HG03575 (cell line): ENCODE results near the gene VEZT.
"Not testable (repeated sequence)": the region's sequence is repeated elsewhere in the genome, so short reads cannot be mapped to it uniquely, and the experiment has no call there.

Experiments
- ATAC-seq: cut with Tn5 transposase; IDR thresholded peaks from one replicate; pipeline ENCODE4 v1.9.1; 2021; ENCODE audit not compliant: unreplicated experiment, insufficient number of reproducible peaks, low FRiP score; ENCODE audit errors: extremely low read depth

Gene VEZT

GRCh38 chr12:95217377-95218149 is at the start of gene VEZT, which contains the start of gene FGD6:
TSS of gene VEZT (plus strand) at chr12:95217807. CDS start at chr12:95217851, 44 bp downstream.
TSS of gene FGD6 (minus strand) at chr12:95217467. CDS start at chr12:95217240, 227 bp downstream.
- peak; percentile 86 for ATAC-seq

GRCh38 chr12:95168746-95169145 is 48.9 kb upstream of the VEZT start:
- no peak for ATAC-seq

DNA sequence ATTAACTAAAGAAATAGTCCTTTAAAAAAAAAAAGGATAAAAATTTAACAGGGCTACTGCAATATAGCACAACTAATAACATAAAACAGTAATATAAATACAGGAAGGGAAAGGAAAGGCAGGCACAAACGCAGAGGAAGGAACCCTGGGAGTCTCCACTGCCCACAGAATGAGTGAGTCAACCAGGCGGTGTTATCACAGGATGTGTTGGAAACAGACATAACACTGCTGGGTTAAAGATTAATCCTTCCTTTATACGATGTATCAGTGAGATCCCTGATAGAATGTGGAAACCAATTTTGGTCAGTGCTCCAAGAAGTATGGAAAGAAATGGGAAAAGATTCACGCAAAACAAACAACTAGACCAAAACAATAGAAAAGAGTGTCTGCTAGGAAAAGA is 48.2 kb upstream of the VEZT start:
- no peak for ATAC-seq

GRCh38 chr12:95173392-95174251 is 44.0 kb upstream of the VEZT start:
- ATAC-seq, result no peak

GRCh38 chr12:95177201-95177768 is 40.3 kb upstream of the VEZT start:
- ATAC-seq, result no peak

DNA sequence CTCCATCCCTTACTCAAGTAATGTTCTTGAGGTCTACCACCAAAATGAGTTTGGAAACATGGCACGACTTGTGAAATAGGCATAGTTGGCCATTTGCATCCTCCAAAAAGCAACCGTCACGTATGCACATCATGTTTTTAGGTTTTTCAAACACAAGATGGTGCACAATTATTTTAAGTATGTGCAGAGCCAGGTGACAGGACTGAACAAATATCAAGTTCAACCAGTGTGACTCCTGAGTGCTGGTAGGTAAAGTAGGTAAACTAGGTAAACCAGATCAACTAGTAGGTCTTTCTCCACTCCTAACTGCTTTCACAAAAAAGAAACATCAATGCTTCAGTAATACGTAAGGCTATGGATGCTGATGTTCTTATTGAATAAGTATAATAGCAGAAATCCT is 39.5 kb upstream of the VEZT start:
- ATAC-seq, result no peak

DNA sequence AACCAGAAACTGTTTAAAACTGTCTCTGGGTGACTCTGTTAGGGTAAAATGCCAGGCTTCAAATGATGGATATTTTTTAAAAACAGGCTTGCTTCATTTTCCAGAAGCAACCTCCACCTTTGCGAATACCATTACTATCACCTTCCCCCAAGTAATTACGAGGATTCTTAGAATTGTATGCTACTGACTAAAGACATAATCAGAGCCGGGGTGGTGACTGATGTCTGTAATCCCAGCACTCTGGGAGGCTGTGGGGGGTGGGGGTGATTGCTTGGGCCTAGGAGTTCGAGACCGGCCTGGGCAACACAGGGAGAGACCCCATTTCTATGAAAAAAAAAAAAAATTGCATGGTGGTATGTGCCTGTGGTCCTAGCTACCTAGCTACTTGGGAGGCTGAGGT is 38.6 kb upstream of the VEZT start:
- ATAC-seq, result no peak

DNA sequence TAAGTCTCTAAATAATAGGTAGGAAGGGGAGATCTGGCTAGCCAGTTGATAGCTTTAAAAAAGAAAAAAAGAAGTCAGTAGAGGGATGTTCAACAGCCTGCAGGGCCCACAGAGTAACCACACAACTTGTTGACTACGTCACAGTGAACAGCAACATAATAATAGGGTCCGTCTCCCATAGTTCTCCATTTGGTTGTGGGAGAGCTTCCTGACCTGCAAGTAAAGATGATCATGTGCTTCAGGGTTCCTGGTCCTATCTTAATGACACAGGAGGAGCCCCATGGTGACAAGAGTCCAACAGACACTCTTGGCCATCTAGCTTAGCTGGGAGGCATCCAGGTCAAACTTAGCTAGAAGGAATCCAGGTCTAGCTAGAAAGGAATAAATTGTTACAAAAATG is 36.5 kb upstream of the VEZT start:
- no peak for ATAC-seq

GRCh38 chr12:95182868-95183415 is 34.7 kb upstream of the VEZT start:
- ATAC-seq, result no peak

- no peak for ATAC-seq
Measured at GRCh38 chr12:95184121-95184520, 33.5 kb upstream of the VEZT start.

DNA sequence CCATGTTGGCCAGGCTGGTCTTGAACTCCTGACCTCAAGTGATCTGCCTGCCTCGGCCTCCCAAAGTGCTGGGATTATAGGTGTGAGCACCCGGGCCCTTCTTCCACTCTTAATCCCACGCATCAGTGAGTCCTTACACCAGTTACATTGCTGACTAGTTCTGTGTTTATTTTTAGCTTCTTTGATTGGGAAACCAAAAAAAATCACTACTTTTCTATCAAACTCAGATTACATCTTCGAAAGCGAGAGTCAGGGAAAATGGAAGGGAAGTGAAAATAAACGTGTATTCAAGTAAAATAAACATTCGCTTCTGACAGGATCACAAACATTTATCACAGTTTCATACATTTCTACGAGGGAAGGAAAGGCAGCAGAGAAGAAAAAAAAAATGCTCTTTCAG is 32.5 kb upstream of the VEZT start:
- no peak for ATAC-seq

GRCh38 chr12:95185854-95186253 is 31.8 kb upstream of the VEZT start:
- no peak for ATAC-seq

DNA sequence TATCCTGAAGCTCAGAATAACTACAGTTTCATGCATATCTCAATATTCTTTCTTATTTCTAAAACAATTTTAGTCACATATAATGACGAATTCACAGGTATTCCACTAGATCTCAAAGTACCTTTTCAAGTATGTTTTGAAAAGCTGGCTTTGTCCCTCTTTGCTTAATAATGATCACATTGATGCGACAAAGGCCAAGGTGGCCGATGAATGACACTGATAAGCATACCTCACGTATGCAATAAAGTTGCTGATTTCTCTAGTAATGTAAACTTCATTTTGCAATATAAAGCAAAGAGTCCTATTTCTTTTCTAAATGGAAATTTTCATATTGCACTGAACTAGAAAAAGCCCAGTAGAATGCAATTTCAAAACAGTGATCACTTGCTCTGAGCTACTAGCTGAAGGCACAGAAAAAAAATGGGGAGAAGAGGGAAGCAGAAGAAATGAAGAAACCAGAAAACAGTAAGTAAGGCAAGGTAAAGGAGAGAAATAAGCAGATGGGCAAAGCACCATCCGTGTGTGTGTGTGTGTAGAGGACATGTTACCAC is 29.7 kb upstream of the VEZT start:
- ATAC-seq, result no peak

GRCh38 chr12:95191060-95191696 is 26.4 kb upstream of the VEZT start:
- no peak for ATAC-seq

DNA sequence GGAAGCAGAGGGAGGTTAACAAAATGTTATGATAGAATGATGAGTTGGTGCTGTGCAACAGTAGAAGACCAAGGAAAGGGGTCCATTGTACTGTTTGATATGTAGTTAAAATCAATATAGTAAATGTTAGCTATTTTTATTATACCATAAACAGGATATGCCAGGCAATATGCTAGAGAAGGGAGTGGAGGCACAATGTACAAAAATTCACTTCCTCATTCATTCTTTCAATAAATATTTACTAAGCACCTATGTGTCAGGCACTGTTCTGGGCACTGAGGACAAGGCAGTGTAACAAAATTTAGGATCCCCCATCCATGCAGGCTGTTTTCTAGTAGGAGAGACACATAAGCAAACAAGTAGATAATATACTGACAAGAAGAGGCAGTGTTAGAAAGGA is 25.3 kb upstream of the VEZT start:
- ATAC-seq, result no peak

DNA sequence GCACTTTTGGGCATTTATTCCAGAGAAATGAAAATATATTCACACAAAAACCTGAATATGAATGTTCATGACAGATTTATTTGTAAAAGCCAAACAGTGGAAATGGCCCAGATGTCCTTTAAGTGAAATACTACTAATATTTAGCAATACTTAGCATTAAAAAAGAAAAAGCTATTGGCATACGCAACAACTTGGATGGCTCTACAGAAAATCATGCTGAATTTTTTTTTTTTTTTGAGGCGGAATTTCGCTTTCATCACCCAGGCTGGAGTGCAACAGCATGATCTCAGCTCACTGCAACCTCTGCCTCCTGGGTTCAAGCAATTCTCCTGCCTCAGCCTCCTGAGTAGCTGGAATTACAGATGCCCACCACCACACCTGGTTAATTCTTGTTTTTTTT is 24.5 kb upstream of the VEZT start:
- ATAC-seq, result no peak

DNA sequence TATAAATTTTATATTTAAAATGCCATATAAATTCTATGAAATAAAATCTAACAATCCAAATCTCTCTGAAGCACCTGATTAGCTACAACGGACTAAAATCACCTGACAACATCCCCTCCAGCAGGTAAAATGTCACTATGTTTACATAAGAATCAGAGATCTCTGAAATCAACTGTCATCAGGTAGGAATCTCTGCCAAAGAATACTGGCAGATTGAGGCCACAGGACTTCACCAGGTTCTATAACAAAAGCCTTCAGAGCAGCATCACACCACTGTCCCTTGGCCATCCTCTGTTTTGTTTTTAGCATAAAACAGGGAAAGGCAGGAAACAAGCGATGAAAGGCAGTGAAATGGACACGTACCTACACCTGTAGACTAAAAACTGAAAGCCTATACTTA is 22.5 kb upstream of the VEZT start:
- ATAC-seq, result no peak

DNA sequence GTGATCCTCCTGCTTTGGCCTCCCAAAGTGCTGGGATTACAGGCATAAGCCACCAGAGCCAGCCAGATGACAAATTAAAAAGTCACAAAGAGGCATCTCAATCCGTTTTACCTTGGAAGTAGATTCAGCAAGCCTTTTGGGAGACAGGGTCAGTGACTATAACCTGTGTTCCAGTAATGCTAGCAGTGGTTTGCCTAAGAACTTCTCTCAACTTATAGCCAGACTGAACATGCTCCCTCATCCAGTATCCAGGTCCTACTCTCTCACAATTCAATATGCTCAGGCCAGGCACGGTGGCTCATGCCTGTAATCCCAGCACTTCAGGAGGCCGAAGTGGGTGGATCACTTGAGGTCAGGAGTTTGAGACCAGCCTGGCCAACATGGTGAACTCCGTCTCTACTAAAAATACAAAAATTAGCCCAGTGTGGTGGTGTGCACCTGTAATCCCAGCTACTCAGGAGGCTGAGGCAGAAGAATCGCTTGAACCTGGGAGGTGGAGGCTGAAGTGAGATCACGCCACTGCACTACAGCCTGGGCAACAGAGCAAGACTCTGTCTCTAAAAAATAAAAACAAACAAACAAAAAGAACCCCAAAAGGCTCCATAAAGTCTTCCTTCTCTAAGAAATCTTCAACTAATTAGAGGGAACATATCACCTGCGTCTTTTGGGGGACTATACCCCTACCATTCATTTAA is 20.6 kb upstream of the VEZT start:
- not testable (repeated sequence) for ATAC-seq
